GM12865 (cell line): ENCODE measurements around the gene SCUBE3.

ENCODE experiments used
- DNase-seq: peaks from one replicate; pipeline ENCODE4 v3.0.0; 2010; ENCODE audit warnings: low read depth
- H3K4me3 ChIP-seq: 2 replicates; pipeline ENCODE4 v1.5.1; 2011; ENCODE audit warnings: mild to moderate bottlenecking, low read depth, low read length, control low read depth
- CTCF ChIP-seq: IDR thresholded peaks from 2 replicates; pipeline ENCODE4 v1.5.1; 2011; ENCODE audit warnings: low read length, control low read depth, low read depth, inconsistent platforms; ENCODE audit not compliant: insufficient read depth; ENCODE audit errors: missing control alignments

The SCUBE3 gene

GRCh38 chr6:35220711-35221110, 7.0 kb downstream of the SCUBE3 start:
- no peak overlapping the region for H3K4me3 ChIP-seq
- no peak for TF ChIP-seq CTCF
- DNase-seq: no peak

GRCh38 chr6:35223396-35223795, 9.6 kb downstream of the SCUBE3 start:
- no peak for TF ChIP-seq CTCF
- DNase-seq: no peak
- H3K4me3 ChIP-seq: no peak overlapping the region

- no peak for TF ChIP-seq CTCF
- no peak for DNase-seq
- H3K4me3 ChIP-seq: no peak overlapping the region
Observed at GRCh38 chr6:35224720-35225119, 11.0 kb downstream of the SCUBE3 start.

- no peak for TF ChIP-seq CTCF
- no peak for DNase-seq
- H3K4me3 ChIP-seq: no peak overlapping the region
Observed at GRCh38 chr6:35228481-35228880, 14.7 kb downstream of the SCUBE3 start.

GRCh38 chr6:35229304-35229703, 15.5 kb downstream of the SCUBE3 start:
- DNase-seq: no peak
- no peak for TF ChIP-seq CTCF
- no peak overlapping the region for H3K4me3 ChIP-seq

- DNase-seq: no peak
- TF ChIP-seq CTCF: no peak
- no peak overlapping the region for H3K4me3 ChIP-seq
Observed at GRCh38 chr6:35230498-35230897, 16.7 kb downstream of the SCUBE3 start.

- no peak for DNase-seq
- H3K4me3 ChIP-seq: no peak overlapping the region
- TF ChIP-seq CTCF: no peak
Observed at GRCh38 chr6:35230950-35231349, 17.2 kb downstream of the SCUBE3 start.
